RWPE1 (cell line): ENCODE data around the gene NCOA1.
"Not testable (repeated sequence)": the region's sequence is repeated elsewhere in the genome, so short reads cannot be mapped to it uniquely, and the experiment has no call there.

Source experiments
- CTCF ChIA-PET: fragments of 350-600 bp; sonication (Branson Sonifier 250); formaldehyde crosslinking; extraction: SDS; loops from one replicate; lab custom pipeline; 2021; lab: Yijun Ruan, JAX
- POLR2A ChIA-PET: fragments of 400-600 bp; formaldehyde crosslinking; extraction: SDS; loops from one replicate; lab custom pipeline; 2020; ENCODE audit warnings: antibody characterized with exemption; ENCODE audit not compliant: low non-redundant PET; lab: Yijun Ruan, JAX
- DNase-seq: peaks from one replicate; pipeline ENCODE4 v3.0.0; 2012; ENCODE audit warnings: low spot score
- H3K27ac ChIP-seq: fragments of 450-650 bp; 2 replicates; pipeline ENCODE4 v1.5.1; 2017
- TF ChIP-seq, protein P1 (sequence below): fragments of 450-650 bp; conservative IDR thresholded peaks from 2 replicates; pipeline ENCODE4 v1.5.1; 2017; ENCODE audit warnings: low read depth, mild to moderate bottlenecking

NCOA1 gene

DNA sequence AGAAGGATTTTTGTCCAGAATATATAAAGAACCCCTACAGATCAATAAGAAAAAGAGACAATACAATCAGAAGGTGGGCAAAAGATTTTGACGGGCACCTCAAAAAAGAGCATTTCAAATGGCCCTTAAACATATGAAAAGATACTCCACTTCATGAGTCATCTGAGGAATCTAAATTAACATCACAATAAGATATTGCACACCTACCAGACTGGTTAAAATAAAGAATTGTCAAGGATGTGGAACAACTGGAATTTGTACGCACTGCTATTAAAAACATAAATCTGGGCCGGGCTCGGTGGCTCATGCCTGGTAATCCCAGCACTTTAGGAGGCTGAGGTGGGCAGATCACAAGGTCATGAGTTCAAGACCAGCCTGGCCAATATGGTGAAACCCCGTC lies 17.0 kb upstream of the NCOA1 start:
- no peak for DNase-seq
- TF ChIP-seq, protein P1, sequence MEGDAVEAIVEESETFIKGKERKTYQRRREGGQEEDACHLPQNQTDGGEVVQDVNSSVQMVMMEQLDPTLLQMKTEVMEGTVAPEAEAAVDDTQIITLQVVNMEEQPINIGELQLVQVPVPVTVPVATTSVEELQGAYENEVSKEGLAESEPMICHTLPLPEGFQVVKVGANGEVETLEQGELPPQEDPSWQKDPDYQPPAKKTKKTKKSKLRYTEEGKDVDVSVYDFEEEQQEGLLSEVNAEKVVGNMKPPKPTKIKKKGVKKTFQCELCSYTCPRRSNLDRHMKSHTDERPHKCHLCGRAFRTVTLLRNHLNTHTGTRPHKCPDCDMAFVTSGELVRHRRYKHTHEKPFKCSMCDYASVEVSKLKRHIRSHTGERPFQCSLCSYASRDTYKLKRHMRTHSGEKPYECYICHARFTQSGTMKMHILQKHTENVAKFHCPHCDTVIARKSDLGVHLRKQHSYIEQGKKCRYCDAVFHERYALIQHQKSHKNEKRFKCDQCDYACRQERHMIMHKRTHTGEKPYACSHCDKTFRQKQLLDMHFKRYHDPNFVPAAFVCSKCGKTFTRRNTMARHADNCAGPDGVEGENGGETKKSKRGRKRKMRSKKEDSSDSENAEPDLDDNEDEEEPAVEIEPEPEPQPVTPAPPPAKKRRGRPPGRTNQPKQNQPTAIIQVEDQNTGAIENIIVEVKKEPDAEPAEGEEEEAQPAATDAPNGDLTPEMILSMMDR, result no peak
- CTCF ChIA-PET, result no interaction called here
- H3K27ac ChIP-seq, result no peak overlapping the region
- POLR2A ChIA-PET, result no interaction called here

DNA sequence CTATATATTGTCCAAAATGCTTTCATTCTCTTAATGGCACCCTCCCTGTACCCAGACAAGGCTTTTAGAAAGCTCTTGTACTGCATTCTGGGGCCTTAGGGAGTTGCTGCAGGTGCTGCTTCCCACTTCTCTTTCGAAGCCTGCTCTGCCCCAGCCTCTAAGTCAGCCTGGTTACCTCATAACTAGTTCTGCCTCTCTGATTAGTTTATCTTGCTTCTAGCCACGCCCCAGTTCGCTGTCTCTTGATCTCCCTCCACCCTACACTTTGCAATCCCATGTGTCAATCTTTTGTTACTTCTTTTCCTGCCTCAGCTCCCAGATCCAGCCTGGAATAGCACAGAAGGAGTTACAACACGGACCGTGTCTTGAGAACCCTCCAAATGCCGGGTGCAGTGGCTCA lies 13.8 kb upstream of the NCOA1 start:
- no peak overlapping the region for H3K27ac ChIP-seq
- POLR2A ChIA-PET, result no interaction called here
- DNase-seq, result no peak
- CTCF ChIA-PET, result no interaction called here
- TF ChIP-seq, protein P1, result no peak

DNA sequence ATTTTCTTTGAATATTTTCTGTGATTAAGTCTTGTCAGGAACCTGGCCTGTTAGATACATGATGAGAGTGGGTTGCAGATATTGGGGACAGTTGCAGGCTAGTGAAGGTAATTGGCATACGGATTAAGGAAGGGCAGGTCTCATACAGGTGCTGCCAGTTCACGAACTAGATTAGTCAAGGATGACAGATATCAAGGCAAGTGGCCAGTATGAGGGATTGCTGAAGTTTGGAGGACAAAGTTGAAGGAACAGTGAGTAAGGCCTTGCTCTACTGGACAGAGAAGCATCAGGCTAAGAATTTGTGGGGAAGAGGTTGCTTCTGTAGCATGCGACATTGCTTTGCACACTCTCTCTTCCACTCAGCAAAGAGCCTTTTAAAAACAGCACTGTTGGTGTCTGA lies 12.8 kb upstream of the NCOA1 start:
- DNase-seq, result no peak
- no peak overlapping the region for H3K27ac ChIP-seq
- TF ChIP-seq, protein P1, result no peak
- CTCF ChIA-PET, result no interaction called here
- POLR2A ChIA-PET, result no interaction called here

DNA sequence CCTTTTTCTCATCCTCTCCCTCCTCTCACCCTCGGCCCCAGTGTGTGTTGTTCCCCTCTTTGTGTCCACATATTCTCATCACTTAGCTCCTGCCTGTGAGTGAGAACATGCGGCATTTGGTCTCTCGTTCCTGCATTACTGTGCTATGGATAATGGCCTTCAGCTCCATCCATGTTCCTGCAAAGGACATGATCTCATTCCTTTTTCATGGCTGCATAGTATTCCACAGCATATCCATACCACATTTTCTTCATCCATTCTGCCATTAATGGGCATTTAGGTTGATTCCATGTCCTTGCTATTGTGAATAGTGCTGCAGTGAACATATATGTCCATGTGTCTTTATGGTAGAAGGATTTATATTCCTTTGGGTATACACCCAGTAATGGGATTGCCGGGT lies 10.8 kb upstream of the NCOA1 start:
- ChIA-PET POLR2A (no interaction called here), CTCF (no interaction called here)
- TF ChIP-seq, protein P1, result no peak
- no peak for DNase-seq
- H3K27ac ChIP-seq, result no peak overlapping the region

DNA sequence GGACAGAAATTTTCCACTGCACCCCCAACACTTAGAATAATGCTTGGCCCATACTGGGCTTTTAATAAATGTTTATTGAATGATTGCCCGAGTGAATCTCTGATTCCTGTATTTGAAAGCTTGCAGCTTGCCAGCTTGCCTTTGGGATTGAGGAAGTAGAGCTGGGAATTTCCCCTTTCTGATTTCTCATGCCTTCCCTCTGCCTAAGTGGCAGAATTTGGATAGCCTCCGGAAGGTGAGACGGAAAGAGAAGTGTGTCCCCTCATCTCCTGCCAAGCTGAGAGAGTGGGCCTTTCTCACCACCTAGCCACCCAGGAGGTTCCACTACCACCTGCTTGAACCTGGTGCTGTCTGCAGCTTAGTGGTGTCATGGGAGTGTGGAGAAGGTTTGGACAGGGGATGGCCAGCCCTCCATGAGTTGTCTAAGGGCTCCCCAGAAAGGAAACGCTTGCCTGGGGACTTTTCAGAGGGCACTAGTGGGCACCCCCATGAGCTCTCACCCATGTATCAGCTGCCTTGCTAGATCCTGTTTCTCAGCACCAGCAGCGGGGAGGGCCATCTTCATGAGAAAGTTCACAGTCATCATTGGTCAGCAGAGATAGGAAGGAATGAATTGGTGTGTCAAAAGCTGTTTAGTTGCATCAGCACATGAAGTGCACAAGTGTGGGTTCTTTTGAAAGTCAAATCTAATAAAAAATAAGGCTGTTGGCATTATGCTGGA lies 8.6 kb upstream of the NCOA1 start:
- TF ChIP-seq, protein P1, result no peak
- ChIA-PET POLR2A (no interaction called here), CTCF (no interaction called here)
- no peak overlapping the region for H3K27ac ChIP-seq
- DNase-seq, result no peak

DNA sequence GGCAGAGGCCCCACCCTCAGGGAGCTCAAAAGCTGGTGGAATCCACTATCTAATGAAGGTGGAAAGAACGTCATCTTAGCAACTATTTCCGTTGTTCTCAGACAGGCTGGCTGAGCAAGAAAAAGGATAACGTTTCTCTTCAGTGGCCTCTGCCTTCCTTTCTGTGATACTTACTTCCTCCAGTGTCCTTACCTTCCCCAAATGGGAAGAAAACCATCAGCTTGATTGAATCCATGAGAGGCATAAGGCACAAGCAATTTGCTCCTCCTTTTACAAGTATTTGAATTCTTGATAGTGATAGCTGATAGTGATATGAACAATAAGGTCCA lies 8.1 kb upstream of the NCOA1 start:
- TF ChIP-seq, protein P1, result no peak
- no peak for DNase-seq
- ChIA-PET CTCF (no interaction called here), POLR2A (no interaction called here)
- no peak overlapping the region for H3K27ac ChIP-seq

DNA sequence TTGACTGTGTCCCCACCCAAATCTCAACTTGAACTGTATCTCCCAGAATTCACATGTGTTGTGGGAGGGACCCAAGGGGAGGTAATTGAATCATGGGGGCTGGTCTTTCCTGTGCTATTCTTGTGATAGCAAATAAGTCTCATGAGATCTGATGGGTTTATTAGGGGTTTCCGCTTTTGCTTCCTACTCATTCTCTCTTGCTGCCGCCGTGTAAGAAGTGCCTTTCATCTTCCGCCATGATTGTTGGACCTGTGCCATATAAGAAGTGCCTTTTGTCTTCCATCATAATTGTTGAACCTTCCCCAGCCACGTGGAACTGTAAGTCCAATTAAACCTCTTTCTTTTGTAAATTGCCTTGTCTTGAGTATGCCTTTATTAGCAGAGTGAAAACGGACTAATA lies 6.4 kb upstream of the NCOA1 start:
- H3K27ac ChIP-seq, POLR2A ChIA-PET, CTCF ChIA-PET, DNase-seq: not testable (repeated sequence)
